Measurements from ENCODE around the gene NUP54.

NUP54 gene

GRCh38 chr4:76148142-76148865 is at the start of gene NUP54:
Gene NUP54, minus strand, starts transcription at chr4:76148397. Its CDS starts 23 bp downstream, at chr4:76148374.
- peak; percentile 98 for DNase-seq

GRCh38 chr4:76197031-76197743 is 49.0 kb upstream of the NUP54 start:
- DNase-seq: no peak

- DNase-seq: no peak
Measured at GRCh38 chr4:76196376-76196775, 48.2 kb upstream of the NUP54 start.

GRCh38 chr4:76195326-76195725 is 47.1 kb upstream of the NUP54 start:
- DNase-seq: no peak

- no peak for DNase-seq
Measured at GRCh38 chr4:76194325-76194724, 46.1 kb upstream of the NUP54 start.

- DNase-seq: no peak
Measured at GRCh38 chr4:76192236-76192635, 44.0 kb upstream of the NUP54 start.

GRCh38 chr4:76188557-76188956 is 40.4 kb upstream of the NUP54 start:
- no peak for DNase-seq

- DNase-seq: no peak
Measured at GRCh38 chr4:76188149-76188548, 40.0 kb upstream of the NUP54 start.

- no peak for DNase-seq
Measured at GRCh38 chr4:76187152-76187551, 39.0 kb upstream of the NUP54 start.

- DNase-seq: no peak
Measured at GRCh38 chr4:76182463-76182862, 34.3 kb upstream of the NUP54 start.

- DNase-seq: peak; percentile 76
Measured at GRCh38 chr4:76179398-76180318, 31.5 kb upstream of the NUP54 start.

- DNase-seq: no peak
Measured at GRCh38 chr4:76178296-76178695, 30.1 kb upstream of the NUP54 start.

- DNase-seq: no peak
Measured at GRCh38 chr4:76177709-76178108, 29.5 kb upstream of the NUP54 start.

GRCh38 chr4:76175336-76175735 is 27.1 kb upstream of the NUP54 start:
- no peak for DNase-seq

GRCh38 chr4:76174216-76174615 is 26.0 kb upstream of the NUP54 start:
- DNase-seq: no peak

GRCh38 chr4:76168688-76169087 is 20.5 kb upstream of the NUP54 start:
- no peak for DNase-seq

GRCh38 chr4:76166480-76166879 is 18.3 kb upstream of the NUP54 start:
- no peak for DNase-seq

- no peak for DNase-seq
Measured at GRCh38 chr4:76160355-76160754, 12.2 kb upstream of the NUP54 start.

- no peak for DNase-seq
Measured at GRCh38 chr4:76156635-76157034, 8.4 kb upstream of the NUP54 start.

GRCh38 chr4:76155979-76156378 is 7.8 kb upstream of the NUP54 start:
- no peak for DNase-seq

- no peak for DNase-seq
Measured at GRCh38 chr4:76153356-76153755, 5.2 kb upstream of the NUP54 start.

GRCh38 chr4:76147454-76148141 is 599 bp downstream of the NUP54 start:
- DNase-seq: peak; percentile 80

- no peak for DNase-seq
Measured at GRCh38 chr4:76144546-76144945, 3.7 kb downstream of the NUP54 start.

Measured in right forelimb (tissue), 1 donor.